KMS-11 (cell line): ENCODE data around the gene MEGF11.

Experiments
- H2AFZ ChIP-seq: fragments of 200-600 bp; sonication (generic); 2 replicates; pipeline ENCODE4 v1.6.1; 2016; ENCODE audit warnings: antibody characterized with exemption, mixed run types, low read depth
- H3K27ac ChIP-seq: fragments of 200-600 bp; sonication (generic); 2 replicates; pipeline ENCODE4 v1.6.1; 2016; ENCODE audit warnings: mild to moderate bottlenecking, mixed run types
- H3K27me3 ChIP-seq: fragments of 200-600 bp; sonication (generic); 2 replicates; pipeline ENCODE4 v1.6.1; 2017; ENCODE audit warnings: mild to moderate bottlenecking, low read depth, mixed run types, moderate library complexity; ENCODE audit not compliant: insufficient read depth
- H3K36me3 ChIP-seq: fragments of 200-600 bp; sonication (generic); 2 replicates; pipeline ENCODE4 v1.6.1; 2017; ENCODE audit warnings: mild to moderate bottlenecking, mixed run types; ENCODE audit not compliant: insufficient read depth
- H3K4me1 ChIP-seq: fragments of 200-600 bp; sonication (generic); 2 replicates; pipeline ENCODE4 v1.6.1; 2016; ENCODE audit warnings: mild to moderate bottlenecking, low read depth, mixed run types; ENCODE audit not compliant: poor library complexity, severe bottlenecking
- H3K4me2 ChIP-seq: fragments of 200-600 bp; sonication (generic); 2 replicates; pipeline ENCODE4 v1.7.0; 2016; ENCODE audit warnings: mild to moderate bottlenecking, mixed run types
- H3K4me3 ChIP-seq: fragments of 200-600 bp; sonication (generic); IDR thresholded peaks from 2 replicates; pipeline ENCODE4 v1.6.1; 2017; ENCODE audit warnings: low read depth, low read length, mixed read lengths; ENCODE audit not compliant: insufficient read depth
- H3K79me2 ChIP-seq: fragments of 200-600 bp; sonication (generic); 2 replicates; pipeline ENCODE4 v1.6.1; 2016; ENCODE audit warnings: low read depth, mixed run types; ENCODE audit not compliant: insufficient read depth
- H3K9ac ChIP-seq: fragments of 200-600 bp; sonication (generic); 2 replicates; pipeline ENCODE4 v1.6.1; 2016; ENCODE audit warnings: mild to moderate bottlenecking, mixed run types
- H4K20me1 ChIP-seq: fragments of 200-600 bp; sonication (generic); 2 replicates; pipeline ENCODE4 v1.6.1; 2016; ENCODE audit warnings: mild to moderate bottlenecking, mixed run types; ENCODE audit not compliant: insufficient read depth
- CTCF ChIP-seq: fragments of 200-600 bp; sonication (generic); conservative IDR thresholded peaks from 2 replicates; pipeline ENCODE4 v1.6.1; 2017; ENCODE audit warnings: low read depth, mild to moderate bottlenecking, antibody characterized with exemption, low read length, moderate library complexity, mixed read lengths

The MEGF11 gene

GRCh38 chr15:66256692-66257091 is 3.1 kb upstream of the MEGF11 start:
- no peaks in the 10 kb centered on the region for H3K36me3 ChIP-seq
- no peaks in the 10 kb centered on the region for H4K20me1 ChIP-seq
- peaks cover 17% of the 10 kb centered on the region for H3K27me3 ChIP-seq
- no peaks in the 10 kb centered on the region for H3K79me2 ChIP-seq
- H3K4me3 ChIP-seq, result no peak overlapping the region
- no peak overlapping the region for H3K4me2 ChIP-seq
- no peak for TF ChIP-seq CTCF
- no peaks in the 10 kb centered on the region for H3K4me1 ChIP-seq
- H3K27ac ChIP-seq, result no peak overlapping the region
- no peak overlapping the region for H2AFZ ChIP-seq
- H3K9ac ChIP-seq, result no peak overlapping the region

GRCh38 chr15:66254951-66255676 is 1.6 kb upstream of the MEGF11 start:
- Histone ChIP-seq H2AFZ (no peak overlapping the region), H3K27me3 (peaks cover 19% of the 10 kb centered on the region)

GRCh38 chr15:66254089-66254950 is 770 bp upstream of the MEGF11 start:
- Histone ChIP-seq H3K9ac (no peak overlapping the region), H3K27ac (no peak overlapping the region), H4K20me1 (no peaks in the 10 kb centered on the region), H3K79me2 (no peaks in the 10 kb centered on the region), H2AFZ (no peak overlapping the region), H3K4me1 (no peaks in the 10 kb centered on the region), H3K36me3 (no peaks in the 10 kb centered on the region), H3K27me3 (peaks cover 19% of the 10 kb centered on the region), H3K4me2 (no peak overlapping the region), H3K4me3 (no peak overlapping the region)
- no peak for TF ChIP-seq CTCF

More at GRCh38 chr15:66254951-66255676, 1.6 kb upstream of the MEGF11 start:
- TF ChIP-seq CTCF, result no peak
- no peaks in the 10 kb centered on the region for H3K4me1 ChIP-seq
- no peaks in the 10 kb centered on the region for H3K79me2 ChIP-seq
- no peak overlapping the region for H3K4me3 ChIP-seq
- H3K27ac ChIP-seq, result no peak overlapping the region
- no peaks in the 10 kb centered on the region for H3K36me3 ChIP-seq
- H4K20me1 ChIP-seq, result no peaks in the 10 kb centered on the region
- no peak overlapping the region for H3K4me2 ChIP-seq
- H3K9ac ChIP-seq, result no peak overlapping the region

GRCh38 chr15:66252685-66253417 is 699 bp downstream of the MEGF11 start:
- Histone ChIP-seq H3K27me3 (peaks cover 19% of the 10 kb centered on the region), H3K4me1 (no peaks in the 10 kb centered on the region), H3K9ac (peak overlapping the region; percentile 15; the same call in 1 of the 2 replicates), H3K36me3 (no peaks in the 10 kb centered on the region), H3K4me3 (no peak overlapping the region), H3K79me2 (no peaks in the 10 kb centered on the region), H3K27ac (no peak overlapping the region), H4K20me1 (no peaks in the 10 kb centered on the region), H3K4me2 (peak overlapping the region; percentile 94), H2AFZ (peak overlapping the region; percentile 92)
- TF ChIP-seq CTCF, result peak; percentile 25; the same call in 1 of the 2 replicates
